ENCODE data around the gene MTCL1. TPM values are rescaled to one million over a fixed set of nuclear protein-coding genes. Genes with fewer than 3 reads are reported as not detected.

MTCL1 gene
- total RNA-seq: 2.5 TPM

- peak; percentile 43 for ATAC-seq
- DNase-seq (ENCODE audit: low spot score): peak; percentile 50
These were observed at the start of gene MTCL1 for GRCh38 chr18:8705238-8705960. Gene MTCL1 (plus strand): TSS chr18:8705556. CDS start chr18:8705661, 105 bp downstream.

- ATAC-seq (no peak), DNase-seq (ENCODE audit: low spot score) (no peak)
These were observed 49.1 kb upstream of the MTCL1 start for GRCh38 chr18:8656232-8656631.

- no peak for ATAC-seq
- no peak for DNase-seq (ENCODE audit: low spot score)
These were observed 48.1 kb upstream of the MTCL1 start for GRCh38 chr18:8657050-8657820.

- no peak for DNase-seq (ENCODE audit: low spot score)
- ATAC-seq: no peak
These were observed 47.4 kb upstream of the MTCL1 start for GRCh38 chr18:8657873-8658470.

- no peak for ATAC-seq
- no peak for DNase-seq (ENCODE audit: low spot score)
These were observed 46.4 kb upstream of the MTCL1 start for GRCh38 chr18:8658858-8659485.

- DNase-seq (ENCODE audit: low spot score): no peak
- no peak for ATAC-seq
These were observed 45.6 kb upstream of the MTCL1 start for GRCh38 chr18:8659609-8660242.

- DNase-seq (ENCODE audit: low spot score) (no peak), ATAC-seq (no peak)
These were observed 45.0 kb upstream of the MTCL1 start for GRCh38 chr18:8660316-8660715.

- DNase-seq (ENCODE audit: low spot score) (no peak), ATAC-seq (peak; percentile 19)
These were observed 43.4 kb upstream of the MTCL1 start for GRCh38 chr18:8661754-8662559.

GRCh38 chr18:8662560-8663255 is 42.6 kb upstream of the MTCL1 start:
- no peak for DNase-seq (ENCODE audit: low spot score)
- ATAC-seq: no peak

GRCh38 chr18:8667846-8668245 is 37.5 kb upstream of the MTCL1 start:
- ATAC-seq (no peak), DNase-seq (ENCODE audit: low spot score) (no peak)

GRCh38 chr18:8668381-8668780 is 37.0 kb upstream of the MTCL1 start:
- DNase-seq (ENCODE audit: low spot score) (no peak), ATAC-seq (no peak)

GRCh38 chr18:8669571-8669970 is 35.8 kb upstream of the MTCL1 start:
- ATAC-seq: no peak
- no peak for DNase-seq (ENCODE audit: low spot score)

GRCh38 chr18:8673256-8674209 is 31.8 kb upstream of the MTCL1 start:
- DNase-seq (ENCODE audit: low spot score) (no peak), ATAC-seq (no peak)

GRCh38 chr18:8675057-8675456 is 30.3 kb upstream of the MTCL1 start:
- DNase-seq (ENCODE audit: low spot score): no peak
- no peak for ATAC-seq

- DNase-seq (ENCODE audit: low spot score) (no peak), ATAC-seq (no peak)
These were observed 24.2 kb upstream of the MTCL1 start for GRCh38 chr18:8681196-8681595.

- ATAC-seq (no peak), DNase-seq (ENCODE audit: low spot score) (no peak)
These were observed 20.8 kb upstream of the MTCL1 start for GRCh38 chr18:8684577-8684976.

- ATAC-seq: no peak
These were observed 20.0 kb upstream of the MTCL1 start for GRCh38 chr18:8685141-8685913.

GRCh38 chr18:8685914-8686216 is 19.5 kb upstream of the MTCL1 start:
- DNase-seq (ENCODE audit: low spot score): no peak
- no peak for ATAC-seq

More at GRCh38 chr18:8685141-8685913, 20.0 kb upstream of the MTCL1 start:
- DNase-seq (ENCODE audit: low spot score): no peak

All from left lobe of liver (tissue), 2 donors.